Ramos (cell line): ENCODE measurements around the gene TRIM50.
"Not testable (repeated sequence)": the region's sequence is repeated elsewhere in the genome, so short reads cannot be mapped to it uniquely, and the experiment has no call there.

Experiments used
- in situ Hi-C: fragments of 300-500 bp; cut with MboI; formaldehyde crosslinking; loops from one replicate; pipeline ENCODE4 v1.14.3; 2022; ENCODE audit warnings: low sequenced_read_pairs; ENCODE audit not compliant: unreplicated experiment

The TRIM50 gene

DNA sequence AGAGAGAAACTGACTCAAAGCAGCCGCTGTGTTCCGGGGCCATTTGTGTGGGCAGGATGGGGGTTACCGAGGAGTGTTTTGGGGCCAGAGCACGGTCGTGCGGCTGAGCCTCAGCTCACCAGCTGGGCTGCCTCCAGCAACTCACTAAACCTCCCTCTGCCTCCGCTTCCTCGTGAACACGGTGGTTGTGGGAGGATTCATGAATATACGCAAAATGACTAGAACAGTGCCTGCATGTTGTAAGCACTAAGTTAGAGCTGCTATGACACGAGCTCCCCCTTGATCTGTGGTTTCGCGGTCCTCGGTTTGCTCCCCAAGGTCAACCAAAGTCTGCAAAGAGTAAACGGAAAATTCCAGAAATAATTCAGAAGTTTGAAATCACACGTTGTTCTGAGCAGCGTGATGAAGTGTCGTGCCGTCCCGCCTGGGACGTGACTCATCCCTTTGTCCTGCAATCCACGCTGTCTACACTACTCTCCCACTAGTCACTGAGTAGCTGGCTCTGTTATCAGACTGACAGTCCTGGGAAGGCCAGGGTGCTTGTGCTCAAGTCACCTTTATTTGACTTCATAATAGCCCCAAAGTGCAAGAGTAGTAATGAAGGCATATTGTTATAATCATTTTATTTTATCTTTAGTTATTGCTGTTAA lies 61.0 kb downstream of the TRIM50 start:
- in situ Hi-C loops: not testable (repeated sequence)
